Tibial nerve (tissue), 4 donors: Measurements from ENCODE around the gene TP53RK. TPM values are rescaled to one million over a fixed set of nuclear protein-coding genes. Genes with fewer than 3 reads are reported as not detected.

Experiments used
- DNase-seq, 2 donors: peaks; one replicate each; pipeline ENCODE4 v3.0.0-alpha.2; 2019; ENCODE audit warnings: low spot score in 2 of 2
- H3K27ac ChIP-seq, 4 donors: fragments of 200-600 bp; sonication (generic) in 3 of 4; one replicate each; pipeline ENCODE4 v1.5.1; 2017 to 2019; ENCODE audit warnings: mild to moderate bottlenecking in 1 of 4
- H3K27me3 ChIP-seq, 2 donors: fragments of 200-600 bp; sonication (generic) in 1 of 2; one replicate each; pipeline versions ENCODE4 v1.5.1 to v1.6.0; 2017 to 2019
- H3K36me3 ChIP-seq, 3 donors: fragments of 200-600 bp; sonication (generic); one replicate each; pipeline ENCODE4 v1.5.1; 2018 to 2019
- H3K4me1 ChIP-seq, 4 donors: fragments of 200-600 bp; sonication (generic) in 3 of 4; one replicate each; pipeline ENCODE4 v1.5.1; 2017 to 2019
- H3K4me3 ChIP-seq, 4 donors: fragments of 200-600 bp; sonication (generic) in 3 of 4; one replicate each; pipeline ENCODE4 v1.5.1; 2017 to 2019; ENCODE audit warnings: mild to moderate bottlenecking in 1 of 4, moderate library complexity in 1 of 4
- H3K9me3 ChIP-seq, 4 donors: fragments of 200-600 bp; sonication (generic) in 3 of 4; one replicate each; pipeline ENCODE4 v1.5.1; 2017 to 2019
- EP300 ChIP-seq, 2 donors: sonication (generic); formaldehyde crosslinking; IDR thresholded peaks; one replicate each; pipeline ENCODE4 v1.6.1; 2017; ENCODE audit warnings: antibody characterized with exemption in 2 of 2, mild to moderate bottlenecking in 1 of 2
- POLR2A ChIP-seq, 2 donors: fragments of 450-650 bp; IDR thresholded peaks; one replicate each; pipeline ENCODE4 v1.6.1; 2017; ENCODE audit warnings: antibody characterized with exemption in 2 of 2, mild to moderate bottlenecking in 2 of 2, moderate library complexity in 2 of 2
- WGBS, 2 donors: methylation state at CpG; one replicate each; pipeline ENCODE4 v1.1.5; 2018; 5-methylcytosine and 5-hydroxymethylcytosine counted together
- total RNA-seq, 4 donors: library from RNA; depleted of rRNA; stranded (reverse); fragments of >200 nt; gene quantifications; one replicate each; pipeline ENCODE4 v1.1.0, GENCODE V29; 2016
- TF ChIP-seq, protein P1 (sequence below), 5 experiments: fragments of 200-600 bp in 3 of 5; fragments of 450-650 bp in 2 of 5; sonication (generic) in 3 of 5; IDR thresholded peaks; one replicate each; pipeline ENCODE4 v1.5.1; 2016 to 2019; ENCODE audit warnings: antibody characterized with exemption in 5 of 5, mild to moderate bottlenecking in 3 of 5, moderate library complexity in 2 of 5

Gene TP53RK
- total RNA-seq, 4 donors from 2014 or later = 16.8 to 24.5 (median 21.9) TPM

DNA sequence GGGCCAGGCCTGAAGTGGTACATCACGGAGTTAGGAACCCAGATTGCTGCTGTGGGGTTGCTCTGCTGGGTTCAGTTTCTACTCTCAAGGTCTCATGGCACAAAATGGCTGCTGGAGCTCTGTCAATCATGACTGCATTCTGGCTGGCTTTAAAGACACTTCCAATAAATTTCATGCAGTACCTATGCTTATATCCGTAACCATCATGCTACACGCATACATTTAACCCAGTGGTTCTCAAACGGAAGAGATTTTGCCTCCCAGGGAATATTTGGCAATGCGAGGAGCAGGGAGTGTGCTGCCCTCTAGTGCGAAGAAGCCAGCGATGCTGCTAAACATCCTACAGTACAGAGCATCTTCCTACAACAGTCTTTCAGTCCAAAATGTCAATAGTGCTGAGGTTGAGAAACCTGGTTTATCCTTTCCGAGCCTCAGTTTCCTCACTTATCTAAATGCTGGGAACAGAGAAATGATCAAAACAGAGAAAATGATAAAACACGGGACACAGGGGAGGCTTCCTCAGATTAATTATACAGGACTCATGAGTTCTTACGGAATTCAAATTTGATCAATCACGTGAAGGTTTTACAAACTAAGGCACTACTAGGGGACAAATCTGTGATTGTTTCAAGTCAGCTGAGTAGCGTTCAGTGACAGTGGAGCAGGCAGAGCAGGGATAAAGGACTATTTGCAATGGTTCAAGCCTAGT is 10.6 kb upstream of the TP53RK start:
- no peaks in the 10 kb centered on the region for H3K36me3 ChIP-seq
- H3K4me1 ChIP-seq = peaks cover 0 to 4% (median 0%) of the 10 kb centered on the region in 4 donors
- H3K27me3 ChIP-seq = peaks cover 0 to 5% of the 10 kb centered on the region in 2 donors
- 44 to 47% methylated on average over 12 of the region's 12 CpGs for WGBS, 2 donors
- H3K4me3 ChIP-seq = no peak overlapping the region
- DNase-seq = no peak
- H3K27ac ChIP-seq = no peak overlapping the region
- H3K9me3 ChIP-seq = no peaks in the 10 kb centered on the region
- no peak for TF ChIP-seq EP300 (IDR thresholded peaks at IDR 0.05)
- TF ChIP-seq, protein P1, sequence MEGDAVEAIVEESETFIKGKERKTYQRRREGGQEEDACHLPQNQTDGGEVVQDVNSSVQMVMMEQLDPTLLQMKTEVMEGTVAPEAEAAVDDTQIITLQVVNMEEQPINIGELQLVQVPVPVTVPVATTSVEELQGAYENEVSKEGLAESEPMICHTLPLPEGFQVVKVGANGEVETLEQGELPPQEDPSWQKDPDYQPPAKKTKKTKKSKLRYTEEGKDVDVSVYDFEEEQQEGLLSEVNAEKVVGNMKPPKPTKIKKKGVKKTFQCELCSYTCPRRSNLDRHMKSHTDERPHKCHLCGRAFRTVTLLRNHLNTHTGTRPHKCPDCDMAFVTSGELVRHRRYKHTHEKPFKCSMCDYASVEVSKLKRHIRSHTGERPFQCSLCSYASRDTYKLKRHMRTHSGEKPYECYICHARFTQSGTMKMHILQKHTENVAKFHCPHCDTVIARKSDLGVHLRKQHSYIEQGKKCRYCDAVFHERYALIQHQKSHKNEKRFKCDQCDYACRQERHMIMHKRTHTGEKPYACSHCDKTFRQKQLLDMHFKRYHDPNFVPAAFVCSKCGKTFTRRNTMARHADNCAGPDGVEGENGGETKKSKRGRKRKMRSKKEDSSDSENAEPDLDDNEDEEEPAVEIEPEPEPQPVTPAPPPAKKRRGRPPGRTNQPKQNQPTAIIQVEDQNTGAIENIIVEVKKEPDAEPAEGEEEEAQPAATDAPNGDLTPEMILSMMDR (IDR thresholded peaks at IDR 0.05) = no peak
- no peak for TF ChIP-seq POLR2A (IDR thresholded peaks at IDR 0.05)

DNA sequence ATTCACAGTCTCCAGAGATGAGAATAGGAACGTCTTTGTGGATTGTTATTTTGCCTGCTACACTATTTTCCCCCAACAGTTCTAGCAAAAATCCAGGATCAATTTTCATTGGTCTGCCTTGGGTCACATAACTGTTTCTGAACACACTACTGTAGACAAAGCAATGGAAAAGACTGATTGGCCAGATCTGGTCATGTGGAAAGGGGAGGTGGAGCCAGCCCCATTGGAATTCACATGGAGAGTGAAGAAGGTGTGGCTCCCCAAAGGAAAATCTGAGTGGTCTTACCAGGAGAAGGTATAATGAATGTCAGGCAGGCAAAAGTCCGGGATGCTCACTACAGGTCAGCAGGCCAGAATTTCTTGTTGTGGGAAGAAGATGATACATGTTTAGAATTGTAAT is 9.5 kb upstream of the TP53RK start:
- no peaks in the 10 kb centered on the region for H3K36me3 ChIP-seq
- H3K4me1 ChIP-seq = no peaks in the 10 kb centered on the region
- no peak overlapping the region for H3K4me3 ChIP-seq
- DNase-seq = no peak
- H3K27ac ChIP-seq = no peak overlapping the region
- peaks cover 0 to 5% of the 10 kb centered on the region in 2 donors for H3K27me3 ChIP-seq
- no peak for TF ChIP-seq POLR2A (IDR thresholded peaks at IDR 0.05)
- no peak for TF ChIP-seq EP300 (IDR thresholded peaks at IDR 0.05)
- TF ChIP-seq, protein P1 (IDR thresholded peaks at IDR 0.05) = no peak
- no peaks in the 10 kb centered on the region for H3K9me3 ChIP-seq
- WGBS, 2 donors = 69 to 76% methylated on average over 2 of the region's 2 CpGs

GRCh38 chr20:46696791-46697279 is 7.6 kb upstream of the TP53RK start:
- no peak for TF ChIP-seq EP300 (IDR thresholded peaks at IDR 0.05)
- TF ChIP-seq, protein P1 (IDR thresholded peaks at IDR 0.05) = no peak
- no peak for TF ChIP-seq POLR2A (IDR thresholded peaks at IDR 0.05)
- peaks cover 0 to 5% of the 10 kb centered on the region in 2 donors for H3K27me3 ChIP-seq
- no peaks in the 10 kb centered on the region for H3K4me1 ChIP-seq
- no peak overlapping the region for H3K4me3 ChIP-seq
- no peak for DNase-seq
- no peaks in the 10 kb centered on the region for H3K36me3 ChIP-seq
- 70 to 72% methylated on average over 3 of the region's 3 CpGs for WGBS, 2 donors
- H3K27ac ChIP-seq = no peak overlapping the region
- no peaks in the 10 kb centered on the region for H3K9me3 ChIP-seq

- Histone ChIP-seq H3K9me3 (no peaks in the 10 kb centered on the region), H3K27ac (no peak overlapping the region), H3K36me3 (no peaks in the 10 kb centered on the region), H3K27me3 (peaks cover 0 to 5% of the 10 kb centered on the region in 2 donors), H3K4me1 (no peaks in the 10 kb centered on the region), H3K4me3 (no peak overlapping the region)
- DNase-seq = no peak
- 27 to 31% methylated on average over 3 of the region's 3 CpGs for WGBS, 2 donors
- no peak for TF ChIP-seq POLR2A (IDR thresholded peaks at IDR 0.05)
- TF ChIP-seq EP300 (IDR thresholded peaks at IDR 0.05) = no peak
These were observed 6.6 kb upstream of the TP53RK start for GRCh38 chr20:46695892-46696291.

- Histone ChIP-seq H3K36me3 (no peaks in the 10 kb centered on the region), H3K27me3 (no peaks in the 10 kb centered on the region), H3K9me3 (no peaks in the 10 kb centered on the region), H3K27ac (no peak overlapping the region), H3K4me1 (peaks cover 0 to 6% (median 0%) of the 10 kb centered on the region in 4 donors), H3K4me3 (no peak overlapping the region)
- TF ChIP-seq EP300 (IDR thresholded peaks at IDR 0.05) (no peak), POLR2A (IDR thresholded peaks at IDR 0.05) (no peak)
- TF ChIP-seq, protein P1 (IDR thresholded peaks at IDR 0.05) = no peak
- DNase-seq = peak in 1 of 2 donors; percentile 27
- 53 to 58% methylated on average over 2 of the region's 2 CpGs for WGBS, 2 donors
These were observed 5.2 kb upstream of the TP53RK start for GRCh38 chr20:46694484-46694883.
